Activated naive CD8-positive, alpha-beta T cell (primary cell): Measurements from ENCODE around the gene PRKCB.
"Not testable (repeated sequence)": the region's sequence is repeated elsewhere in the genome, so short reads cannot be mapped to it uniquely, and the experiment has no call there.

Source experiments
- H3K27ac Mint-ChIP-seq: one replicate; pipeline ENCODE4 v1.8.0; 2021; ENCODE audit warnings: mixed read lengths
- H3K27me3 Mint-ChIP-seq: one replicate; pipeline ENCODE4 v1.8.0; 2021; ENCODE audit warnings: mixed read lengths
- H3K36me3 Mint-ChIP-seq: one replicate; pipeline ENCODE4 v1.8.0; 2021; ENCODE audit warnings: mixed read lengths
- H3K4me1 Mint-ChIP-seq: one replicate; pipeline ENCODE4 v1.8.0; 2021; ENCODE audit warnings: low read depth, mixed read lengths
- H3K4me3 Mint-ChIP-seq: one replicate; pipeline ENCODE4 v1.8.0; 2021; ENCODE audit warnings: mild to moderate bottlenecking, mixed read lengths
- H3K9me3 Mint-ChIP-seq: one replicate; pipeline ENCODE4 v1.8.0; 2021; ENCODE audit warnings: low read depth, mixed read lengths

Gene PRKCB

DNA sequence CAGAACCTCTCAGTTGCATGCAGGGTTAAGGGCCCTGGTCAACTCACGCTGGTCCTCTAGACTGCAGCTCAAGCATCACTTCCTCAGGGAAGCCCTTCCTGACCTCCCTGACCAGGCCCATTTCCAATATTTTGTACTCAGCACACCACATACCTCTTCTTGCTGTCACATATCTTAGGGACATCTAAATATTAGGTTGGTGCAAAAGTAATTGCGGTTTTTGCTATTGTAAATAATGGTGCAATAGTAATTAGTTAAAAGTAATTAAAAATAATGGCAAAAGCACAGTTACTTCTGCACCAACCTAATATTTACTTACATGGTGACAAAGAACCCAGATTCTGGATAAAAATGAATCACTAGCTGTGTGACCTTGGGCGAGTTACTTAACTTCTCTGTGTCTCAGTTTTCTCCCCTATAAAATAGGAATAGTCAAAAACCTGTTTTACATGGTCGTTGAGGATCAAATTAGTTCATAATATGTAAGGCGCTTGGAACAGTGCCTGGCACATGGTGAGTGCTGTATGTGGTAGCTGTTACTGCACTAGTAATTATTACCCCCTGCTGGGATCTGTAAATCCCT lies 177.4 kb downstream of the PRKCB start:
- H3K9me3 Mint-ChIP-seq = no peaks in the 10 kb centered on the region
- no peaks in the 10 kb centered on the region for H3K27me3 Mint-ChIP-seq
- no peaks in the 10 kb centered on the region for H3K36me3 Mint-ChIP-seq
- no peak overlapping the region for H3K4me3 Mint-ChIP-seq
- H3K27ac Mint-ChIP-seq = peak overlapping the region; percentile 87
- peaks cover 61% of the 10 kb centered on the region for H3K4me1 Mint-ChIP-seq

DNA sequence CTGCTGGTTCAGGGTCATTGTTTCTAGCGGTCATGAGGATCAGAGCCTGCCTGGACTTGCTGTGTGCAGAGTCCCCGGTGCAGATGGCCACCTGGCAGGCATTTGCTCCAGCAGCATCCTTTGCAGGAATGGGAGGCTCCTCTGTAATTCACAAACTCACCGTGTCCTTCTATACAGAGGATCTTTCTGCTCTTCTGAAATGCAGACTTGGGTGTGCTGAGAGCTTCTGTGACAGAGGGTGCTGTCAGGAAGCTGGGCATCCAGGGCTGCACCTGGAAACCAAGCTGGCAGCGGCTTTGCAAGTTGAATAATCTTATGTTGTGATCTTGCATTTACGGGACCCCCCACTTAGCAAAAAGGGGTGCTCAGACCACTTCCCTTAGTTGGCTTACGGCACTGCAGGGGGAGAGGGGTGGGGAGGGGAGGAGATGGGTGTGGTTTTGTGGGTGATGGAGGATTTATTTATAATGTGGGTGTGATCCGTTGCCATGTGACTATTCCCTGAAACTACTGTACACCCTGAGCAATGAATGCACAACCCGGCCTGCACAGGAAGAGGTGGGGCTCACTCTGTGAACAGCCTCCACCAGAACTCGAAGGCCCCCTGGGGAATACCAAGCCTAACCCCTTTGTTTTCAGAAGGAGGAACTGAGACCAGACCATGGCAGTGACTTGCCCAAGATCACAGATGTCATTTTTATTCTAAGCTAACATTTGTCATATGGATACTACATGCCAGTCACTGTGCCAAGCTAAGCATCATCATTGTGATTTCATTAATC lies 178.3 kb downstream of the PRKCB start:
- Mint-ChIP-seq H3K27ac (peak overlapping the region; percentile 87), H3K4me1 (peaks cover 58% of the 10 kb centered on the region)

DNA sequence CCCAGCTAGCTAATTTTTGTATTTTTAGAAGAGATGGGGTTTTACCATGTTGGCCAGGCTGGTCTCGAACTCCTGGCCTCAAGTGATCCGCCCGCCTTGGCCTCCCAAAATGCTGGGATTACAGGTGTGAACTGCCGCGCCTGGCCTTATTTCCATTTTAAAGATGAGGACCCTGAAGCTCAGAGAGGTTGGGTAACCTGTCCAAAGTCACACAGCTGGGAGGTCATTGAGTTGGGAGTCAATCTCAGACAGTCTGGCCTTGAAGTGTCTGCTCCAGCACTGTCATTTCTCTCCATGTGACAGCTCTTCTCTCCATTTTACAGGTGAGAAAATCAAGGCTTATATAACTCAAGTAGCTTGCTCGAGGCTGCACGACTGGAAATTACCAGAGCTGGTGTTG lies 179.2 kb downstream of the PRKCB start:
- not testable (repeated sequence) for H3K36me3 Mint-ChIP-seq, H3K9me3 Mint-ChIP-seq, H3K4me3 Mint-ChIP-seq, H3K27me3 Mint-ChIP-seq
- peaks cover 56% of the 10 kb centered on the region for H3K4me1 Mint-ChIP-seq
- H3K27ac Mint-ChIP-seq = peak overlapping the region; percentile 74

More for the DNA sequence above, 178.3 kb downstream of the PRKCB start:
- H3K27me3 Mint-ChIP-seq = no peaks in the 10 kb centered on the region
- no peaks in the 10 kb centered on the region for H3K9me3 Mint-ChIP-seq
- peak overlapping the region; percentile 53 for H3K4me3 Mint-ChIP-seq
- no peaks in the 10 kb centered on the region for H3K36me3 Mint-ChIP-seq

DNA sequence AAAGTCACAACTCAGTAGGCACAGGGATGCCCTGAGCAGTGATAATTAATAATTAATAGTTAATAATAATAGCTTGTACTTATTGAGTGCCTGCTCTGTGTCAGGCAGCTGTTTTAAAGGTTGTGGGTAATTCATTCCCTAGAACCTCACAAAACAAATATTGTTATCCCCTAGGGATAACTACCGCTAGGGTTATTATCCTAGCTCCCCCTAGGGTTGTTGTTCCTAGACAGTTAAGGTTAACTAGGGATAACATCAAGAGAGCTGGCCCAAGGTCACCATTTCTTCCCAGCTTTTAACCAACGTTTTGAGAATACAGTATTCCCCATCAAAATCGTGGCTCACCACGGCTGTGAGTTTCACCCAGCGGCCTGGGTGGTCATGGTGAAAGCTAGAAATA lies 180.1 kb downstream of the PRKCB start:
- H3K27me3 Mint-ChIP-seq = no peaks in the 10 kb centered on the region
- no peaks in the 10 kb centered on the region for H3K36me3 Mint-ChIP-seq
- H3K4me1 Mint-ChIP-seq = peaks cover 53% of the 10 kb centered on the region
- peak overlapping the region; percentile 71 for H3K27ac Mint-ChIP-seq
- H3K9me3 Mint-ChIP-seq = no peaks in the 10 kb centered on the region
- H3K4me3 Mint-ChIP-seq = no peak overlapping the region

DNA sequence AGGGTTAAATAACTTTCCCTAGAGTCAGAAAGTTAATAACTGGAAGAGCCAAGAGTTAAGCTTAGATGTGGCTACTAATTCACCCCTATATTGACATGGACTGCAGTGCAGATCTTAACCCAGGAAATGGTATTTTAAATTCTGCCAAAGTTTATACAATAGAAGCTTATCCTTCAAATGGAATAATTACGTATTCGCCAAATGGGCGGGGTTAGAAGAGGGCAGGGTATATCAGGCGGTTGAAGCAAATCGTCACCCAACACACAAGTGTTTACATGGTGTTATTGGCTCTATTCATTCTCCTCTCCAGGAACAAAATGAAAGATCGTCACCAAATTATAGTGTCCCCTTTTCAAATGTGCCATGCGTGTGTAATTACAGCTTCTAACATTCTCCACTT lies 182.7 kb downstream of the PRKCB start:
- Mint-ChIP-seq H3K27me3 (no peaks in the 10 kb centered on the region), H3K27ac (peak overlapping the region; percentile 81), H3K4me3 (no peak overlapping the region), H3K4me1 (peaks cover 50% of the 10 kb centered on the region), H3K9me3 (no peaks in the 10 kb centered on the region), H3K36me3 (peaks cover 5% of the 10 kb centered on the region)

DNA sequence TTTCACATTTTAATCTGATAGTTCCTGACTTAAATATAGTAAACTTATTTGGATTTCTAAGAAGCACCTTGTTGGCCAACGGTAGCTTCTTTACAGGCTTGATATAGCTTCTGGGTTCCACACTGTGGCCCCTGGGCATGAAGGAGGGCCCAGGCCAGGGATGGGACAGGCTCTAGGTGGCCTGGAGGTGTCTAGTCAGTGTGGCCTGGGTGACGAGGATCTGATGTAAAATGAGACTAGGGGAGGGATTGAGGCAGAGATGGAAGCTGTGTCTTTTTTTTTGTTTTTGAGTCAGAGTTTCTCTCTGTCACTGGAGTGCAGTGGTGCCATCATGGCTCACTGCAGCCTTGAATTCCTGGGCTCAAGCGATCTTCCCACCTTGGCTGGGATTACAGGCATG lies 187.0 kb downstream of the PRKCB start:
- Mint-ChIP-seq H3K9me3 (no peaks in the 10 kb centered on the region), H3K36me3 (peaks cover 5% of the 10 kb centered on the region), H3K27me3 (no peaks in the 10 kb centered on the region), H3K4me1 (peaks cover 42% of the 10 kb centered on the region), H3K27ac (peak overlapping the region; percentile 5), H3K4me3 (no peak overlapping the region)

DNA sequence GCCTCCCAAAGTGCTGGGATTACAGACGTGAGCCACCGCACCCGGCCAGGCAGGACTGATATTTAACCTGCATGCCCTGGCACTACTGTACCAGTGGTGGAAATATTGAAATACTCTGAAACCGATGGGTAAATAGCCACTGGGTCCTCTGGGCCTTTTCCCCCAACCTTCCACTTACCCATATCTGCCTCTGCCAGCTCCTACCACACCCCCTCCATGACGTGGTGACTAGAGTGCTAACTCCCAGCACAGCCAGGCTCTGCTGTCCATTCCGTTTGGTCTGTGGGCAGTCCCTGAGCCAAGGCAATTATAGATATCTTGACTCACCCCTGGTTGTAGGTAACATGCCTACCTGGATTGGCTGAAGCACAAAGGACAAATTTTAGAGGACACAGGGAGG lies 187.8 kb downstream of the PRKCB start:
- H3K9me3 Mint-ChIP-seq = no peaks in the 10 kb centered on the region
- H3K4me1 Mint-ChIP-seq = peaks cover 45% of the 10 kb centered on the region
- H3K36me3 Mint-ChIP-seq = peaks cover 5% of the 10 kb centered on the region
- H3K27ac Mint-ChIP-seq = no peak overlapping the region
- H3K27me3 Mint-ChIP-seq = no peaks in the 10 kb centered on the region
- H3K4me3 Mint-ChIP-seq = no peak overlapping the region

DNA sequence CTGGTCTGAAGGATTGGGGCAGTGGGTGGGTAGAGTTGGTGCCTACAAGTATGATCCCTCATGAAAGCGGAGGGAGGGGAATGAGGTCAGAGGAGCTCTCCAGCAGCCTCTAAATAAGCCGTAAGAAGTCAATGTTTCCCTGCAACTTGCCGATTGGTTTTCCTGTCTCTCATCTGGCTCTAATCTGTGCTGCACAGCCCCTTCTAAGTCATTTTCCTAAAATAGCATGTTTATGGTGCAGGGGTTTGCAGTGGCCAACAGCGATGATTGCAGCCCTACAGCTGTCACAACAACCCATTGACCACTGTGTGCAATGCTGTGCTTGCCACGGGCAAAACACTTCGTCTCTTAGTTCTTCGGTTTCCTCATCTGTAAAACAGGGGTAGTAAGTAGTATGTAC lies 189.2 kb downstream of the PRKCB start:
- no peak overlapping the region for H3K4me3 Mint-ChIP-seq
- H3K9me3 Mint-ChIP-seq = no peaks in the 10 kb centered on the region
- H3K27me3 Mint-ChIP-seq = no peaks in the 10 kb centered on the region
- H3K27ac Mint-ChIP-seq = no peak overlapping the region
- peaks cover 49% of the 10 kb centered on the region for H3K4me1 Mint-ChIP-seq
- peaks cover 5% of the 10 kb centered on the region for H3K36me3 Mint-ChIP-seq

DNA sequence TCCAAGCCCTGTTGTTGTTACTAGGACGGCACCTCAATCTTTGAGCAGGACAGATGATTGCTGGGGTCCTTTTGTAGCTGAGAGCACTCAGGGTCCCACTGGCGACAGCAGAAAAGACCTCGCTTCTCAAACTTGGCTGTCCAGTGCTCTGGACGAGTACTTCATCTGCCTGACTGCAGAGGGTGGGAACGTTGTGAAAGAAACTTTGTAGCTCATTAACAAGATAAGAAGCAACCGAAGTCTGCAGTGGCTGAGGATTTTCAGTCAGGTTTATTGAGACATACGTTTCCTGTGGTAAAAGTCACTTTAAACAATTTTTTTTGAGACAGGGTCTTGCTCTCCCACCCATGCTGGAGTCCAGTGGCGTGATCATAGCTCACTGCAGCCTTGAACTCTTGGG lies 191.7 kb downstream of the PRKCB start:
- Mint-ChIP-seq H3K27ac (no peak overlapping the region), H3K9me3 (no peaks in the 10 kb centered on the region), H3K4me1 (peaks cover 59% of the 10 kb centered on the region), H3K27me3 (no peaks in the 10 kb centered on the region), H3K4me3 (no peak overlapping the region), H3K36me3 (peaks cover 3% of the 10 kb centered on the region)

DNA sequence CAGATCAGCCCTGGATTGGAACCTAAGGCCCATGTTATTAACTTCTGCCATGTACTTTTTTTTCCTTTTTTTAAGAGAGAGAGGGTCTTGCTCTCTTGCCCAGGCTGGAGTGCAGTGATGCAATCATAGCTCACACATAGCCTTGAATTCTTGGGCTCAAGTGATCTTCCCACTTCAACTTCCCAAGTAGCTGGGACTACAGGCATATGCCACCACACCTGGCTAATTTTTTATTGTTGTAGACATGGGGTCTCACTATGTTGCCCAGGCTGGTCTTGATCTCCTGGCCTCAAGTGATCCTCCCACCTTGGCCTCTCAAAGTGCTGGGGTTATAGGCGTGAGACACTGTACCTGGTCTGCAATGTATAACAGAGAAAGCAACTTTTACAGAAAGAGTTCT lies 194.1 kb downstream of the PRKCB start:
- peaks cover 72% of the 10 kb centered on the region for H3K4me1 Mint-ChIP-seq

DNA sequence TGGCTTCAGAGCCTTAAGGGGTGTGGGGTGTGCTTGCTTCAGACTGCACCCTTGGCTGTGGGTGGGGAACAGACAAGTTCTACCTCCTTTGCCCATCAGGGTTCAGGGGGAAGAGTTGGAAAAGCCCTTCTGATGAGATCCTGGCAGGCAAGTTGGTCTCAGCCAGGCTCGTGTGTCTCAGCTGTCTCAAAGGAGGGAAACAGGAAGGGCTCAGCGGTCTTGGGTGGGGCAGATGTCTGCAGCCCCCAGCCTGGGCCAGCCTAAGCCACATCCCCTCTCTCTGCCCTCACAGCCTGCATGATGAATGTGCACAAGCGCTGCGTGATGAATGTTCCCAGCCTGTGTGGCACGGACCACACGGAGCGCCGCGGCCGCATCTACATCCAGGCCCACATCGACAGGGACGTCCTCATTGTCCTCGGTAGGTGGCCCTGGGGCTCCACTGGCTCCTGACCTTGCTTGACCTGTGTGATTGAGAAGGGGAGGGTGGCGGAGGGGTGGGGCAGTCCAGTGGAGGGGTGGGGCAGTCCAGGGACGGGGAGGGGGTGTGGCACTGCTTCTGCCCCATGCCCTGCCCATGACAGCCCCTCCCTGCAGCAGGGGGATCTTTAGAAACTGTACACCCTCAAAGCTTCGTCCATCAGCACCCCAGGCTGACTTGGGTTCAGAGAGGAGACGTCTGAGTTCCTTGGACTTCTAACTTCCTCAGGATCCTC lies 199.5 kb downstream of the PRKCB start:
- Mint-ChIP-seq H3K4me1 (peaks cover 58% of the 10 kb centered on the region), H3K36me3 (peaks cover 21% of the 10 kb centered on the region), H3K4me3 (peak overlapping the region; percentile 30), H3K27me3 (no peaks in the 10 kb centered on the region), H3K9me3 (no peaks in the 10 kb centered on the region), H3K27ac (peak overlapping the region; percentile 50)

More for the DNA sequence above, 194.1 kb downstream of the PRKCB start:
- peak overlapping the region; percentile 23 for H3K27ac Mint-ChIP-seq
- H3K27me3 Mint-ChIP-seq, H3K4me3 Mint-ChIP-seq, H3K9me3 Mint-ChIP-seq: not testable (repeated sequence)
- peaks cover 14% of the 10 kb centered on the region for H3K36me3 Mint-ChIP-seq

DNA sequence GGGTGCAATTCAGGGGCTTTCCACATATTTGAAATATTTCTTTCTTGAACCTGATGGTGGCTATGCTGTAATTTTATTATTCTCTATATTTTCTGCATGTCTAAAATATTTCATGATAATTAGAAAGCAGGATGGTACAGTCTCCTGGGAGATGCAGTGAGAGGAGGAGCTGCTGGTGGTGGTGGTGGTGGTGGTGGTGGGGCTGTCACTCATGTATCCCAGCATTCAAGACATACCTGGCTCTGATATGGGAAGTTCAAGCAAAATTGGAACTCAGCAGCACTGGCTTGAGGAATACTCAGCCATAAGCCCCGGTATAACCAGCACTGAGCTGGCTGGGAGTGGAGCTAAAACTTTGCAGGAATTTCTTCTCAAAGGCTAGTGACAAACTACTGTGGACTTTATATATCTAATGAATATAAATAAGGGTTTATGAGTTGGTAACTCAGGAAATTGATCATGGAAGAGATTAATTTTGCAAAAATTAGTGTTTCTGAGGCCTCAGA lies 200.3 kb downstream of the PRKCB start:
- peak overlapping the region; percentile 6 for H3K27ac Mint-ChIP-seq
- H3K27me3 Mint-ChIP-seq = no peaks in the 10 kb centered on the region
- H3K36me3 Mint-ChIP-seq = peaks cover 22% of the 10 kb centered on the region
- H3K9me3 Mint-ChIP-seq = no peaks in the 10 kb centered on the region
- peak overlapping the region; percentile 65 for H3K4me3 Mint-ChIP-seq
- H3K4me1 Mint-ChIP-seq = peaks cover 52% of the 10 kb centered on the region

DNA sequence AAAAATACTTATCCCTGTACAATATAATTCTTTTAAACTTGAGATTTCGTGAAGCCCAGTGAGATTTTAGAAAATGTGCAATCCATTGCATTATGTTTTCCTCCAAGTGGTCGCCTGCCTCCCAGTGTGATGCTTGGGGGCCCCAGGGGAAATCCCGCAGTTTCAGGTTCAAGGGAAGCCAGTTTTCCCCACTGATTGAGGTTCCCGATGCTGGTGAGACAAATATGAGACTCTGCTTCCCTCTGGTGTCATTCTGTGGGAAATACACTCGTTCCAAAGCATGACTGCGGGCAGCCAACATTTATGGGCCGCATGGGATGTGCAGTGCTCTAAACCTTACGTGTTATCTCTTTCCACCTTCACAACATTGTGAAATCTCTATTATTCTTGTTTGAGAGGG lies 200.8 kb downstream of the PRKCB start:
- Mint-ChIP-seq H3K27me3 (no peaks in the 10 kb centered on the region), H3K27ac (no peak overlapping the region), H3K9me3 (no peaks in the 10 kb centered on the region), H3K4me1 (peaks cover 47% of the 10 kb centered on the region), H3K4me3 (peak overlapping the region; percentile 65), H3K36me3 (peaks cover 19% of the 10 kb centered on the region)

DNA sequence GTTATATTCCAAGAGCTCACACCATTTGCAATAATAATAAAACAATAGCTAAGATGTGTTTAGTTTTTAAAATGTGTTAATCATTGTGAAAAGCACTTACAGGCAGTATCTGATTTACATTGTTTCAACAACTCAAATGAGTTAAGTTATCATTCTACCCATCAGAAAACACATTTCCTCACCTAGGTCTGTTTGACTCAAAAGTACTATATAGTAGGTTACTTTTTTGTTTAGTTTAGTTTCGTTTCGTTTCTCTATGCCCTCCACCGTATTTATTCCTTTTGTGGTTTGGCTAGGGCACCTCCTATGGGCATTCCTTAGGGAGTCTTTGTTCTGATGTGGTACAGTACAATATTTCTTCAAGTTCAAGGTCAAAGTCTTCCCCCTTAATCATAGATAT lies 201.6 kb downstream of the PRKCB start:
- Mint-ChIP-seq H3K27ac (no peak overlapping the region), H3K27me3 (no peaks in the 10 kb centered on the region), H3K4me1 (peaks cover 42% of the 10 kb centered on the region), H3K9me3 (no peaks in the 10 kb centered on the region), H3K4me3 (no peak overlapping the region), H3K36me3 (peaks cover 19% of the 10 kb centered on the region)
